Measurements from ENCODE around the gene ARL8B.

The ARL8B gene

DNA sequence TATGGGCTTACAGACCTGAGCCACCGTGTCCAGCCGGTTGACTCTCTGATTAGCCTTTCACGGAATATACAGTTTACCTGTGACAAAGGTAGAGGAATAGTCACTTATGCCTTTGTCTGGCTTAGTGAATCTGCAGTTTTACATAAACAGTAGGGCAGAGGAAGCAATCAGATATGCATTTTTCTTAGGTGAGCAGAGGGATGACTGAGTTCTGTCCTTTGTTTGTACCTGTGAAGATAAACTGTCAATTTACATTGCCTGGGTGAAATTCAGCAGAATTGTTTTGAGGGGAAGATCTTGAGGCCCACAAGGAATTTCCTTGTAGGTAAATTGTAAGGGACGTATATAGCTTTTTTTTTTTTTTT lies 76.2 kb downstream of the ARL8B start:
- DNase-seq (ENCODE audit: low spot score): no peak
- H3K4me1 ChIP-seq (ENCODE audit: control insufficient read depth in 2 of 2, insufficient read depth in 1 of 2, low read depth in 1 of 2, low read length in 2 of 2): no peaks in the 10 kb centered on the region
- H2BK120ac ChIP-seq (ENCODE audit: low read depth, low read length): no peak overlapping the region
- peaks cover 5 to 91% of the 10 kb centered on the region in 2 donors for H3K36me3 ChIP-seq (replicated peaks in 1 of 2; ENCODE audit: control insufficient read depth in 2 of 2, insufficient read depth in 2 of 2, low read length in 2 of 2)
- H2AK5ac ChIP-seq (ENCODE audit: low read depth, low read length): no peak overlapping the region
- no peak overlapping the region for H3K4me3 ChIP-seq (ENCODE audit: low read length in 2 of 2)
- H2BK5ac ChIP-seq (ENCODE audit: low read length): no peak overlapping the region
- no peaks in the 10 kb centered on the region for H3K79me1 ChIP-seq (ENCODE audit: low read depth, low read length)
- no peak overlapping the region for H3K4me2 ChIP-seq (ENCODE audit: insufficient read depth, low read length, poor library complexity, severe bottlenecking)
- H3K14ac ChIP-seq (ENCODE audit: low read length): no peak overlapping the region
- H3K9me3 ChIP-seq (replicated peaks in 1 of 2; ENCODE audit: control insufficient read depth in 2 of 2, insufficient read depth in 1 of 2, low read depth in 1 of 2, low read length in 2 of 2): no peaks in the 10 kb centered on the region
- H3K9ac ChIP-seq (ENCODE audit: low read depth, low read length, poor library complexity): no peak overlapping the region
- no peak overlapping the region for H3K4ac ChIP-seq (ENCODE audit: low read length)
- no peak overlapping the region for H3K23ac ChIP-seq (ENCODE audit: low read depth, low read length, poor library complexity)
- H4K91ac ChIP-seq (ENCODE audit: low read depth, low read length, poor library complexity): no peak overlapping the region
- no peak overlapping the region for H4K8ac ChIP-seq (ENCODE audit: low read depth, low read length)
- H3K27me3 ChIP-seq (ENCODE audit: control insufficient read depth in 3 of 3, insufficient read depth in 3 of 3, low read depth in 1 of 3, low read length in 3 of 3): no peaks in the 10 kb centered on the region
- WGBS, 2 donors (ENCODE audit: extremely low coverage in 2 of 2, insufficient read length in 2 of 2, insufficient replicate concordance in 1 of 2): no CpG with 5 or more reads among the region's 4 CpGs
- no peak overlapping the region for H2BK15ac ChIP-seq (ENCODE audit: low read length)
- H2AFZ ChIP-seq (ENCODE audit: low read length): no peak overlapping the region
- no peak overlapping the region for H3K18ac ChIP-seq (ENCODE audit: low read length)
- no peak overlapping the region for H3K27ac ChIP-seq (replicated peaks; ENCODE audit: low read length)
- H2BK12ac ChIP-seq (ENCODE audit: low read length): no peak overlapping the region

DNA sequence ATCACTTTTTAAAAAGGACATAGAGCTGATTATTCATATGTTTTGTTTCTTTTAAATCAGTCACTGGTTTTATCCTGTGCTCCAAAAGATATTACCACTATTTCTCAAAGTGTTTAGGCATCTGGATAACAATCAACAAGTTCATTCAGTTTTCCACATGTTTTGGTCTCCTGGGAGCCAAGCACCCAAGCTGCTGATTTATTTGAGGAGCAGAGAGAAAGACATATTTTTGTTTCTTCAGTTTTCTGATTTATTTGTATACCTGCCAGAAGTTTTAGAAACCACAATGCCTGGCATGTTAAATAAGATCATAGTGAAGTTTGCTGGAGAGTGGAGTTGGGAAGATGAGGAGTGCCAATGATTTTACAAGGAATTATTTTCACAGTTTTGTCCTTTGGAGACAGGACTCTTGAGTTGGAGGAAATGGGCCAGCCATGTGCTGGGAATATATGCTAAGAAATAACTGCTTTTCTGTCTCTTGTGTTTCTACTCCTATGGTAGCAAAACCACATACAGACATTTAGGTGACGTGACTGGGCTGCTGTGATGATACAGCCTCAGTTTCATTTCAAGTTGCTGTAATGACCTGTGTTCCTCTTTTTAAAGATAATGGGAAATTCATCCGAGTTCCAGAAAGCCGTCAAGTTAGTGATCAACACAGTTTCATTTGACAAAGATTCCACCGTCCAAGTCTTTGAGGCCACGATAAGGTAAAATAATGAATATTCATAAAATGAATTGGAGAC lies 77.1 kb downstream of the ARL8B start:
- H3K27me3 ChIP-seq (ENCODE audit: control insufficient read depth in 3 of 3, insufficient read depth in 3 of 3, low read depth in 1 of 3, low read length in 3 of 3): no peaks in the 10 kb centered on the region
- H3K36me3 ChIP-seq (replicated peaks in 1 of 2; ENCODE audit: control insufficient read depth in 2 of 2, insufficient read depth in 2 of 2, low read length in 2 of 2): peaks cover 5 to 95% of the 10 kb centered on the region in 2 donors
- no peak overlapping the region for H2AK5ac ChIP-seq (ENCODE audit: low read depth, low read length)
- no peak overlapping the region for H3K27ac ChIP-seq (replicated peaks; ENCODE audit: low read length)
- H4K8ac ChIP-seq (ENCODE audit: low read depth, low read length): no peak overlapping the region
- H3K4ac ChIP-seq (ENCODE audit: low read length): no peak overlapping the region
- H2BK15ac ChIP-seq (ENCODE audit: low read length): no peak overlapping the region
- no peak overlapping the region for H4K91ac ChIP-seq (ENCODE audit: low read depth, low read length, poor library complexity)
- H2BK5ac ChIP-seq (ENCODE audit: low read length): no peak overlapping the region
- H2AFZ ChIP-seq (ENCODE audit: low read length): no peak overlapping the region
- no peak overlapping the region for H3K9ac ChIP-seq (ENCODE audit: low read depth, low read length, poor library complexity)
- H3K9me3 ChIP-seq (replicated peaks in 1 of 2; ENCODE audit: control insufficient read depth in 2 of 2, insufficient read depth in 1 of 2, low read depth in 1 of 2, low read length in 2 of 2): no peaks in the 10 kb centered on the region
- H2BK120ac ChIP-seq (ENCODE audit: low read depth, low read length): no peak overlapping the region
- no peak overlapping the region for H3K4me3 ChIP-seq (ENCODE audit: low read length in 2 of 2)
- no peak overlapping the region for H3K18ac ChIP-seq (ENCODE audit: low read length)
- WGBS, 2 donors (ENCODE audit: extremely low coverage in 2 of 2, insufficient read length in 2 of 2, insufficient replicate concordance in 1 of 2): no CpG with 5 or more reads among the region's 5 CpGs
- no peak for DNase-seq (ENCODE audit: low spot score)
- H3K79me1 ChIP-seq (ENCODE audit: low read depth, low read length): no peaks in the 10 kb centered on the region
- H3K14ac ChIP-seq (ENCODE audit: low read length): no peak overlapping the region
- H3K4me1 ChIP-seq (ENCODE audit: control insufficient read depth in 2 of 2, insufficient read depth in 1 of 2, low read depth in 1 of 2, low read length in 2 of 2): no peaks in the 10 kb centered on the region
- H3K23ac ChIP-seq (ENCODE audit: low read depth, low read length, poor library complexity): no peak overlapping the region
- H2BK12ac ChIP-seq (ENCODE audit: low read length): no peak overlapping the region
- no peak overlapping the region for H3K4me2 ChIP-seq (ENCODE audit: insufficient read depth, low read length, poor library complexity, severe bottlenecking)

DNA sequence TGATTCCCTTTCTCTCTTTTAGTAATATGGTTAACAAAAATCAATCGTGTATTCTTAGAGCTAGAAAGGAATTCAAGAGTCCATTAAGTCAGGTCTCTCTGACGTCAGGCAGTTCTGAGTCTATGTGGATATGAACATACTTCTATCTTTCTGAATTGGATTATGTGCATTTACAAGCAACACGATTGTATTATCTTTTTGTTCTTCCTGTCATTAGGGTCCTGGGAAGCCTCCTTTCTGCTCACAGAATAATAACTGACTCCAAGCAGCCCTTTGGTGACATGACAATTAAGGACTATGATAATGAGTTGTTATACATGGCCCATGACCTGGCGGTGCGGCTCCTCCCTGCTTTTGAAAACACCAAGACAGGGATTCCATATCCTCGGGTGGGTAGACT lies 79.4 kb downstream of the ARL8B start:
- Histone ChIP-seq H3K9me3 (replicated peaks in 1 of 2; ENCODE audit: control insufficient read depth in 2 of 2, insufficient read depth in 1 of 2, low read depth in 1 of 2, low read length in 2 of 2) (no peaks in the 10 kb centered on the region), H2AK5ac (ENCODE audit: low read depth, low read length) (no peak overlapping the region), H3K23ac (ENCODE audit: low read depth, low read length, poor library complexity) (no peak overlapping the region), H3K27me3 (ENCODE audit: control insufficient read depth in 3 of 3, insufficient read depth in 3 of 3, low read depth in 1 of 3, low read length in 3 of 3) (no peaks in the 10 kb centered on the region), H3K79me1 (ENCODE audit: low read depth, low read length) (no peaks in the 10 kb centered on the region), H4K91ac (ENCODE audit: low read depth, low read length, poor library complexity) (no peak overlapping the region), H3K18ac (ENCODE audit: low read length) (no peak overlapping the region), H4K8ac (ENCODE audit: low read depth, low read length) (no peak overlapping the region), H3K36me3 (replicated peaks in 1 of 2; ENCODE audit: control insufficient read depth in 2 of 2, insufficient read depth in 2 of 2, low read length in 2 of 2) (peaks cover 13 to 97% of the 10 kb centered on the region in 2 donors), H2BK12ac (ENCODE audit: low read length) (no peak overlapping the region), H3K9ac (ENCODE audit: low read depth, low read length, poor library complexity) (no peak overlapping the region), H3K4me2 (ENCODE audit: insufficient read depth, low read length, poor library complexity, severe bottlenecking) (no peak overlapping the region), H2AFZ (ENCODE audit: low read length) (no peak overlapping the region), H2BK5ac (ENCODE audit: low read length) (no peak overlapping the region), H3K4me3 (ENCODE audit: low read length in 2 of 2) (no peak overlapping the region), H3K4me1 (ENCODE audit: control insufficient read depth in 2 of 2, insufficient read depth in 1 of 2, low read depth in 1 of 2, low read length in 2 of 2) (no peaks in the 10 kb centered on the region), H2BK15ac (ENCODE audit: low read length) (no peak overlapping the region), H3K27ac (replicated peaks; ENCODE audit: low read length) (no peak overlapping the region), H2BK120ac (ENCODE audit: low read depth, low read length) (no peak overlapping the region), H3K14ac (ENCODE audit: low read length) (no peak overlapping the region), H3K4ac (ENCODE audit: low read length) (no peak overlapping the region)
- WGBS, 2 donors (ENCODE audit: extremely low coverage in 2 of 2, insufficient read length in 2 of 2, insufficient replicate concordance in 1 of 2): no CpG with 5 or more reads among the region's 6 CpGs
- DNase-seq (ENCODE audit: low spot score): no peak

DNA sequence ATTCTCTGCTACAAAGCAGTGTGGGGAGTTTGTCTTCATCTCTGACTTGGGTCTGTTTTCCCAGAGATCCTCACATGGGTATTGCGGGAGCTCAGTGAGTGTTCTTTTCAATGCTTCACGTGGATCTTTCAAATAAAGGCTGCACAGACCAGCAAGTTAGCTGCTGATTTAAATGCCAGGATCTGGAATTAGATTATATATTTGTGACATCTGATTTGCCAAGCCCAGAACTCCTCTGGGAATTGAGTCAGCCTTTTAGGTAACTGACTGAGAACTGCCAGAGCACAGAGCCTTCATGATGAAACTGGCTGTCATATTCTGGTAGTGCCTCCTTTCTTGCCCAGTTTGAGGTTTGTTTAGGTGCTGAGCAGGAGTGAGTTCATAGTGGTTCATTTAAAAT lies 80.1 kb downstream of the ARL8B start:
- no peak overlapping the region for H2BK120ac ChIP-seq (ENCODE audit: low read depth, low read length)
- no peak overlapping the region for H2BK15ac ChIP-seq (ENCODE audit: low read length)
- no peak overlapping the region for H3K4me2 ChIP-seq (ENCODE audit: insufficient read depth, low read length, poor library complexity, severe bottlenecking)
- no peak overlapping the region for H3K18ac ChIP-seq (ENCODE audit: low read length)
- H2BK12ac ChIP-seq (ENCODE audit: low read length): no peak overlapping the region
- no peak overlapping the region for H4K8ac ChIP-seq (ENCODE audit: low read depth, low read length)
- H3K4me3 ChIP-seq (ENCODE audit: low read length in 2 of 2): no peak overlapping the region
- H2AK5ac ChIP-seq (ENCODE audit: low read depth, low read length): no peak overlapping the region
- peaks cover 16 to 97% of the 10 kb centered on the region in 2 donors for H3K36me3 ChIP-seq (replicated peaks in 1 of 2; ENCODE audit: control insufficient read depth in 2 of 2, insufficient read depth in 2 of 2, low read length in 2 of 2)
- H2BK5ac ChIP-seq (ENCODE audit: low read length): no peak overlapping the region
- no peak overlapping the region for H4K91ac ChIP-seq (ENCODE audit: low read depth, low read length, poor library complexity)
- H3K9ac ChIP-seq (ENCODE audit: low read depth, low read length, poor library complexity): no peak overlapping the region
- H3K23ac ChIP-seq (ENCODE audit: low read depth, low read length, poor library complexity): no peak overlapping the region
- no CpG with 5 or more reads among the region's 2 CpGs for WGBS, 2 donors (ENCODE audit: extremely low coverage in 2 of 2, insufficient read length in 2 of 2, insufficient replicate concordance in 1 of 2)
- H3K27me3 ChIP-seq (ENCODE audit: control insufficient read depth in 3 of 3, insufficient read depth in 3 of 3, low read depth in 1 of 3, low read length in 3 of 3): no peaks in the 10 kb centered on the region
- H3K14ac ChIP-seq (ENCODE audit: low read length): no peak overlapping the region
- H3K9me3 ChIP-seq (replicated peaks in 1 of 2; ENCODE audit: control insufficient read depth in 2 of 2, insufficient read depth in 1 of 2, low read depth in 1 of 2, low read length in 2 of 2): no peaks in the 10 kb centered on the region
- H2AFZ ChIP-seq (ENCODE audit: low read length): no peak overlapping the region
- H3K4me1 ChIP-seq (ENCODE audit: control insufficient read depth in 2 of 2, insufficient read depth in 1 of 2, low read depth in 1 of 2, low read length in 2 of 2): no peaks in the 10 kb centered on the region
- no peak overlapping the region for H3K4ac ChIP-seq (ENCODE audit: low read length)
- no peaks in the 10 kb centered on the region for H3K79me1 ChIP-seq (ENCODE audit: low read depth, low read length)
- no peak for DNase-seq (ENCODE audit: low spot score)
- no peak overlapping the region for H3K27ac ChIP-seq (replicated peaks; ENCODE audit: low read length)

All from neuronal stem cell (in vitro differentiated cells).